Neural cell (in vitro differentiated cells): ENCODE results near the gene KCNK2. TPM values are rescaled to one million over a fixed set of nuclear protein-coding genes. Genes with fewer than 3 reads are reported as not detected.

ENCODE experiments used
- H2AFZ ChIP-seq: fragments of 200-600, 300-800 bp; sonication (generic), shearing (Covaris generic); 2 replicates; pipeline ENCODE4 v1.6.0; 2014; ENCODE audit warnings: low read depth, mild to moderate bottlenecking, antibody characterized with exemption, low read length, moderate library complexity
- H3F3A ChIP-seq: fragments of 200-600 bp; shearing (Covaris generic); 2 replicates; pipeline ENCODE4 v1.6.1; 2016; ENCODE audit warnings: mild to moderate bottlenecking, moderate library complexity, mixed read lengths, antibody characterized with exemption, low read length; ENCODE audit not compliant: insufficient read depth, poor library complexity, severe bottlenecking
- H3K27ac ChIP-seq: fragments of 200-600, 300-800 bp; sonication (generic), shearing (Covaris generic); 2 replicates; pipeline ENCODE4 v1.5.1; 2014; ENCODE audit warnings: mild to moderate bottlenecking, low read length, moderate library complexity
- H3K27me3 ChIP-seq: fragments of 300-800, 200-600 bp; sonication (generic), shearing (Covaris generic); 2 replicates; pipeline ENCODE4 v1.6.0; 2014; ENCODE audit warnings: mild to moderate bottlenecking, low read depth, low read length, moderate library complexity; ENCODE audit not compliant: insufficient read depth
- H3K36me3 ChIP-seq: fragments of 300-800, 200-600 bp; sonication (generic), shearing (Covaris generic); 2 replicates; pipeline ENCODE4 v1.5.1; 2014; ENCODE audit warnings: mild to moderate bottlenecking, antibody characterized with exemption, low read length, moderate library complexity; ENCODE audit not compliant: insufficient read depth
- H3K4me2 ChIP-seq: fragments of 300-800, 200-600 bp; sonication (generic), shearing (Covaris generic); 2 replicates; pipeline ENCODE4 v1.6.0; 2014; ENCODE audit warnings: mild to moderate bottlenecking, low read length
- H3K4me3 ChIP-seq: fragments of 300-800, 200-600 bp; sonication (generic), shearing (Covaris generic); 2 replicates; pipeline ENCODE4 v1.5.1; 2014; ENCODE audit warnings: mild to moderate bottlenecking, low read length, moderate library complexity
- H3K79me2 ChIP-seq: fragments of 200-600 bp; shearing (Covaris generic); replicated peaks from 2 replicates; pipeline ENCODE4 v1.6.0; 2014; ENCODE audit warnings: mild to moderate bottlenecking, low read length, moderate library complexity; ENCODE audit not compliant: insufficient read depth
- H3K9ac ChIP-seq: fragments of 300-800, 200-600 bp; sonication (generic), shearing (Covaris generic); 2 replicates; pipeline ENCODE4 v1.6.1; 2016; ENCODE audit warnings: mild to moderate bottlenecking, low read length, mixed read lengths
- H3K9me2 ChIP-seq: fragments of 200-600 bp; shearing (Covaris generic); 2 replicates; pipeline ENCODE4 v1.6.1; 2016; ENCODE audit warnings: mild to moderate bottlenecking, low read length, mixed read lengths; ENCODE audit not compliant: insufficient read depth
- H3K9me3 ChIP-seq: fragments of 200-600, 300-800 bp; sonication (generic), shearing (Covaris generic); 2 replicates; pipeline ENCODE4 v1.6.1; 2016; ENCODE audit warnings: mild to moderate bottlenecking, mixed run types, low read length, moderate library complexity, mixed read lengths
- H4K20me1 ChIP-seq: fragments of 200-600 bp; shearing (Covaris generic); 2 replicates; pipeline ENCODE4 v1.6.1; 2016; ENCODE audit warnings: mild to moderate bottlenecking, mixed run types; ENCODE audit not compliant: insufficient read depth
- EP300 ChIP-seq: fragments of 450-650 bp; conservative IDR thresholded peaks from 2 replicates; pipeline ENCODE4 v1.6.1; 2014; ENCODE audit warnings: antibody characterized with exemption, mild to moderate bottlenecking, moderate library complexity; ENCODE audit not compliant: poor library complexity, severe bottlenecking
- EZH2 ChIP-seq: fragments of 200-600, 300-800 bp; shearing (Covaris generic), sonication (generic); IDR thresholded peaks from 2 replicates; pipeline ENCODE4 v1.6.1; 2014; ENCODE audit warnings: antibody characterized with exemption, low read length, borderline replicate concordance, mild to moderate bottlenecking; ENCODE audit not compliant: insufficient read depth, poor library complexity, severe bottlenecking
- MXI1 ChIP-seq: fragments of 450-650 bp; conservative IDR thresholded peaks from 2 replicates; pipeline ENCODE4 v1.6.1; 2014; ENCODE audit warnings: antibody characterized with exemption, mild to moderate bottlenecking; ENCODE audit not compliant: poor library complexity, severe bottlenecking
- POLR2AphosphoS5 ChIP-seq: IDR thresholded peaks from 2 replicates; pipeline ENCODE4 v1.6.1; 2012
- RAD21 ChIP-seq: fragments of 450-650 bp; conservative IDR thresholded peaks from 2 replicates; pipeline ENCODE4 v1.6.1; 2014; ENCODE audit warnings: antibody characterized with exemption, mild to moderate bottlenecking, moderate library complexity
- REST ChIP-seq: IDR thresholded peaks from 2 replicates; pipeline ENCODE4 v1.6.1; 2012; ENCODE audit warnings: borderline replicate concordance
- SMC3 ChIP-seq: fragments of 450-650 bp; conservative IDR thresholded peaks from 2 replicates; pipeline ENCODE4 v1.6.1; 2014; ENCODE audit warnings: antibody characterized with exemption, mild to moderate bottlenecking, moderate library complexity; ENCODE audit not compliant: poor library complexity
- TAF1 ChIP-seq: IDR thresholded peaks from 2 replicates; pipeline ENCODE4 v1.6.1; 2012; ENCODE audit warnings: low read depth
- polyA plus RNA-seq: library from polyadenylated mRNA; depleted of rRNA; stranded (reverse); fragments of >200 nt; gene quantifications from 2 replicates; pipeline ENCODE4 v1.2.3, GENCODE V29; 2014
- TF ChIP-seq, protein P1 (sequence below): fragments of 450-650 bp; IDR thresholded peaks from 2 replicates; pipeline ENCODE4 v1.5.1; 2014; ENCODE audit warnings: antibody characterized with exemption, mild to moderate bottlenecking, moderate library complexity; ENCODE audit not compliant: poor library complexity, severe bottlenecking

Gene KCNK2
- polyA plus RNA-seq, 1 donor from 2014 or later: 6.8 TPM

DNA sequence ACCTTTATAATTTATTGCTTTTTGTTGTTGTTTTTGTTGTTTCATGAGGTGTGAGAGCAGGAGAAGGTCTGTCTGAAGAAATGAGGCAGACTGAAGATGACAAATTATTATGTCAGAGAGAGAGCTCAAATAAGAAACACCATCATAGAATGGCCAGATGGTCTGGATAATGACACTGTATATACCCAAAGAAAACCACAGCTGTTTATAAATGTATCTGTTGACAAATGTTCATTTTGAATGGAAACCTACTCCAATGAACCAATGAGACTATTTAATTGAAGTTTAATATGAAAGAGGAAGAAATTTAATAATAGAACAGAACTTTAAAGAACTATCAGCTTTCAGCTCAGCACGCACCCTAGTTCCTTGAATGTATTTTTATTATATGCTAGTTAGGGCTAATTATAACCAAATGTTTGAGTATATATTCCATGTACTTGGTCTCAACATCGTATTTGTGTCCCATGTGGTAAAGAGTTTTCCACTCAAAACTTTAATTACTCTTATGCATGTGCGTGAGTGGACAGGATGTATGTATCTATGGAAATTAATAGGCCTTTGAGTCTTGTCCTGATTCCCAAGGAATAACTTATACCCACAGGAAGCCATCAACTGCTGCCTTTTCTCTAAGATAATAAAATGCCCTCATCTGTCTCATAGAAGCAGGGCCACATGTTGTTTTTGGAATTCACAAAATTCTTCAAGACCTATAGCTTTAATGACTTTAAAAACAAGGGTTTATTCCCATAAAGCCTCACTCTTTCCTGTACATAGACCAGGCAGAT is 202.7 kb downstream of the KCNK2 start:
- no peaks in the 10 kb centered on the region for H4K20me1 ChIP-seq
- no peaks in the 10 kb centered on the region for H3K36me3 ChIP-seq
- no peaks in the 10 kb centered on the region for H3K79me2 ChIP-seq
- TF ChIP-seq, protein P1, sequence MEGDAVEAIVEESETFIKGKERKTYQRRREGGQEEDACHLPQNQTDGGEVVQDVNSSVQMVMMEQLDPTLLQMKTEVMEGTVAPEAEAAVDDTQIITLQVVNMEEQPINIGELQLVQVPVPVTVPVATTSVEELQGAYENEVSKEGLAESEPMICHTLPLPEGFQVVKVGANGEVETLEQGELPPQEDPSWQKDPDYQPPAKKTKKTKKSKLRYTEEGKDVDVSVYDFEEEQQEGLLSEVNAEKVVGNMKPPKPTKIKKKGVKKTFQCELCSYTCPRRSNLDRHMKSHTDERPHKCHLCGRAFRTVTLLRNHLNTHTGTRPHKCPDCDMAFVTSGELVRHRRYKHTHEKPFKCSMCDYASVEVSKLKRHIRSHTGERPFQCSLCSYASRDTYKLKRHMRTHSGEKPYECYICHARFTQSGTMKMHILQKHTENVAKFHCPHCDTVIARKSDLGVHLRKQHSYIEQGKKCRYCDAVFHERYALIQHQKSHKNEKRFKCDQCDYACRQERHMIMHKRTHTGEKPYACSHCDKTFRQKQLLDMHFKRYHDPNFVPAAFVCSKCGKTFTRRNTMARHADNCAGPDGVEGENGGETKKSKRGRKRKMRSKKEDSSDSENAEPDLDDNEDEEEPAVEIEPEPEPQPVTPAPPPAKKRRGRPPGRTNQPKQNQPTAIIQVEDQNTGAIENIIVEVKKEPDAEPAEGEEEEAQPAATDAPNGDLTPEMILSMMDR: no peak
- TF ChIP-seq MXI1 (no peak), REST (no peak), RAD21 (no peak), POLR2AphosphoS5 (no peak), SMC3 (no peak), EZH2 (no peak), TAF1 (no peak), EP300 (no peak)
- H3F3A ChIP-seq: no peaks in the 10 kb centered on the region
- no peak overlapping the region for H2AFZ ChIP-seq
- H3K27me3 ChIP-seq: no peaks in the 10 kb centered on the region
- no peak overlapping the region for H3K4me2 ChIP-seq
- no peaks in the 10 kb centered on the region for H3K9me2 ChIP-seq
- no peak overlapping the region for H3K27ac ChIP-seq
- H3K9me3 ChIP-seq: no peaks in the 10 kb centered on the region
- H3K4me3 ChIP-seq: no peak overlapping the region
- no peak overlapping the region for H3K9ac ChIP-seq
